Measurements from ENCODE around the gene KDELR1. TPM values are rescaled to one million over a fixed set of nuclear protein-coding genes. Genes with fewer than 3 reads are reported as not detected.
A peak's percentile ranks its signal among the peaks of the same experiment; 100 is the strongest.

The KDELR1 gene
- total RNA-seq, 1 experiment from 2014 or later, result 155 TPM

- in situ Hi-C loops (cut with HindIII; ENCODE audit: low pct_unique_long_range_greater_than_20kb, low sequenced_read_pairs), result no loop called here
- peak; percentile 93 for DNase-seq (ENCODE audit: low read depth)
Measured at GRCh38 chr19:48354332-48354992, 36.9 kb downstream of the KDELR1 start.

- in situ Hi-C loops (cut with HindIII; ENCODE audit: low pct_unique_long_range_greater_than_20kb, low sequenced_read_pairs), result no loop called here
Measured at GRCh38 chr19:48353677-48354076, 37.7 kb downstream of the KDELR1 start.

DNA sequence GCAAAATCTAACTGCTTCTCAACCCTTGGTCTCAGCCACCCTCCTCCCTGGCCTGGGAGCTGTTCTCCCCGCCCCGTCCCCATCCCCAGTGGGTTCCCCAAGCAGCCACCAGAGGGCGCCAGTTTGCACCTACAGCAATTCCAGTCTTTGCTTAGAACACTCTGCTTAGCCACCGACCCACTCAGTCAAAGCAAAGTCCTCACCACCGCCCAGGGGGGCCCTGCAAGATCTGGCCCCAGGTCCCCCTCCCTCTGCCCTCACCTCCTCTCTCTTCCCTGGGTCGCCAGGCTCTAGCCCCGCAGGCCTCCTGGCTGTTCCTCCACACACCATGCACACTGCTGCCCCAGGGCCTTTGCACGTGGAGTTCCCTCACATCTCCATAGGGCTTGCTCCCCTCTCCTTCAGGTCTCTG is 40.0 kb downstream of the KDELR1 start:
- in situ Hi-C loops (cut with HindIII; ENCODE audit: low pct_unique_long_range_greater_than_20kb, low sequenced_read_pairs), result no loop called here
- DNase-seq (ENCODE audit: low read depth), result peak; percentile 49

More at GRCh38 chr19:48353677-48354076, 37.7 kb downstream of the KDELR1 start:
- DNase-seq (ENCODE audit: low read depth), result no peak

- DNase-seq (ENCODE audit: low read depth), result no peak
- in situ Hi-C loops (cut with HindIII; ENCODE audit: low pct_unique_long_range_greater_than_20kb, low sequenced_read_pairs), result no loop called here
Measured at GRCh38 chr19:48350856-48351255, 40.5 kb downstream of the KDELR1 start.

GRCh38 chr19:48348737-48349136 is 42.6 kb downstream of the KDELR1 start:
- in situ Hi-C loops (cut with HindIII; ENCODE audit: low pct_unique_long_range_greater_than_20kb, low sequenced_read_pairs), result no loop called here
- no peak for DNase-seq (ENCODE audit: low read depth)

DNA sequence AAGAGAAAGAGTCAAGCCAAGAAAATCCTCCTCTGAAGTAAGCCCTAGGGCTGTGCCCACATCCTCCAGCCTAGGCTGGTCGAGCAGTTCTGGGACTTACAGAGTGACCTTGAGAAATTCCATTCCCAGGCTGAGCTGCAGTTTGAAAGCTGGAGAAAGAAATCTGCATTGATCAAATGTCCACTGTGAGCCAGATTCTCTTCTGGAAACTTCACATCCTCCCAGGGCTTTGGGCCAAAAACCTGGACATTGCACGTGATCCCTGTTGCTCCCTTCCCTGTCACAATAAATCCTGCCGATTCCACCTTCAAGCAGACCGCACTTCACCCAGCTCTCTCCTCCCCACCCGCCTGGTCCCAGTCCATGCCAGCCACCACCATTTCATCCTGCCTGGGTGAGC is 43.3 kb downstream of the KDELR1 start:
- in situ Hi-C loops (cut with HindIII; ENCODE audit: low pct_unique_long_range_greater_than_20kb, low sequenced_read_pairs), result no loop called here
- no peak for DNase-seq (ENCODE audit: low read depth)

DNA sequence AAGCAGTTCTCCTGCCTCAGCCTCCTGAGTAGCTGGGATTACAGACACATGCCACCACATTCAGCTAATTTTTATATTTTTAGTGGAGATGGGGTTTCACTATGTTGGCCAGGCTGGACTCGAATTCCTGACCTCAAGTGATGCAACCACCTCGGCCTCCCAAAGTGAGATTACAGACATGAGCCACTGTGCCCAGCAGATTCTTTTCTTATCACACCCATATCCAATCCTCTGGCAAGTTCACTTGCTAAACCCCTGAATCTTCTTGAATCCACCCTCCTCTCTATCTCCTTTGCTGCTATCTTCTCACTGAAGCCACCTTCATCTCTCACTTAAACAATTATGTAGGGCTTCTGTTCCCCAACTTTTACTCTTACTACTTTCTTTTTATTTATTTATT is 45.2 kb downstream of the KDELR1 start:
- in situ Hi-C loops (cut with HindIII; ENCODE audit: low pct_unique_long_range_greater_than_20kb, low sequenced_read_pairs), result no loop called here
- no peak for DNase-seq (ENCODE audit: low read depth)

GRCh38 chr19:48344892-48345291 is 46.5 kb downstream of the KDELR1 start:
- DNase-seq (ENCODE audit: low read depth), result no peak

DNA sequence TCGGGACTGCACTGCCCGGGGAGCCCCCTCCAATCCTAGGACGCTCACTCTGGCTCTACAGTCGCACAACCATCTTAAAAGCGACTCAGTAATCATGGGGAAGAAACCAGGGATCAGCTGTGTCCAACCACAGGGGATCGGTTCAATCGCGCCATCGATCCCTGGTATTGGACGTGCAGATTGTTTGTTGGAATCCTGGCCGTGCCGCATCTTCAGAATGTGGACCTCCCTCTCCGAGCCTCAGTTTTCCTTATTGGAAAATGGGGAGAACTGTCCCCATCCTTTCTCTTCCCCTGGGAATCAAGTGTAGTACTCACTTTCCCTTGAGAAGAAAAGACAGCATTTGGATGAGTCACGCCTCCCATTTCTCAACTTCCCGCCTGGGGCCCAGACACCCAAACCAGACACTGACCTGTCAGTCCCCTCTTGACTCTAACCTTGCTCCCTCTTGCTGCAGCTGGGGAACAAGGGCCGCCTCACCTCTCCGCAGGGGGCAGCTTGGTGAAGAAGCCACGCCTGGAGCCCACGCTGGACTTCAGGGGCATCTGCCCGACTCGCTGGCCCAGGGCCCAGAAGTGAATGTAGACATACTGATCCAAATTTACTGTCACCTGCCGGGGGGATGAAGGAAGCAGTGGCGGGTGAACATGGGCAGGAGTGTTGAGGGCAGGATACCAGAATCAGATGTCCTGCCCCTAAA is 48.4 kb downstream of the KDELR1 start:
- DNase-seq (ENCODE audit: low read depth), result no peak
- in situ Hi-C loops (cut with HindIII; ENCODE audit: low pct_unique_long_range_greater_than_20kb, low sequenced_read_pairs), result no loop called here

More at GRCh38 chr19:48344892-48345291, 46.5 kb downstream of the KDELR1 start:
- in situ Hi-C loops (cut with HindIII; ENCODE audit: low pct_unique_long_range_greater_than_20kb, low sequenced_read_pairs), result no loop called here

DNA sequence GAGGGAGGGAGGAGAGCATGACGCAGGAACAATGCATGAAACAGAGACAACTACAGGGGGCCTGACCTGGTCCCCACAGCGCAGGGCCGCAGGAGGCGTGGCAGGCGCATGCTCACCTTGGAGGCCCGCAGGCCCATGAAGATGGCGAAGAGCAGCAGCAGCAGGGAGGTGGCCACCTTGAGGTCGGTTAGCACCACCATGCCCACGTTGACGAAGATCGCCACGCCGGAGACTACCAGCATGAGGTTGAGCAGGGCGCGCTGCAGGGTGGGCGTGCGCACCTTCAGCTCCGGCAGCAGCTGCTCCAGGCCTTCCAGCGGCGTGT is 49.0 kb downstream of the KDELR1 start:
- in situ Hi-C loops (cut with HindIII; ENCODE audit: low pct_unique_long_range_greater_than_20kb, low sequenced_read_pairs), result no loop called here

DNA sequence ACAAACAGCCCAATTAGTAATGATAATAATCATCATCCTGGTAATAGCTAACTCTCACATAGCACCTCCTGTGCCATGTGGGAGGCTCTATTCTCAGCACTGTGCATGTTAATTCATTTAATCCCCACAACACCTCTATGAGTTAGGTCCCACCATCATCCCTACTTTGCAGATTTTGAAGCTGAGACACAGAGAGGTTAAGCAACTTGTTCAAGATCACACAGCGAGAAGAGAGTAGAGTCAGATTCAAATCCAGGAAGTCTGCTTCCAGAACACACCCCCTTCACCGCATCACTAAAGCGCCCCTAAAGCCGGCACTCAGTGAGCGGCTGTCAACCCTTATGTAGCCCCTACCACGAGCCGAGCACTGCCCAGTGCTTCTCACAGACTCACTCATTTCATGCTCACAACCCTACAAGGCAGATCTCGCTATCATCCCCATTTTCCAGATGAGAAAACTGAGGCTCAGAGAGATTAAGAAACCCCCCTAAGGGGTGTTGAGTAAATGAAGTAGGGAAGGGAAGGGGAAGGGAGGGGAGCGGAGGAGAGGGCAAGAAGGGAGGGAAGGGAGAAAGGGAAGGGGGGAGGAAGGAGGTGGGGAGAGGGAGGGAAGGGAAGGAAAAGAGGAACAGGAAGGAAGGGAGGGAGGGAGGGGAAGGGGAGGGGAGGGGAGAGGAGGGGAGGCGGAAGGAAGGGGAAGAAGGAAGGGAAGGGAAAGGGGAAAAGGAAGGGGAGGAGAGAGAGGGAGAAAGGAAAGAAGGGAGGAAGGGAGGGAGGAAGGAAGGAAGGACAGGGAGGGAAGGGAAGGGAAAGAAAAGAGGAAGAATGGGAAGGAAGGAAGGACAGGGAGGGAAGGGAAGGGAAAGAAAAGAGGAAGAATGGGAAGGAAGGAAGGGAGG is 49.6 kb downstream of the KDELR1 start:
- in situ Hi-C loops (cut with HindIII; ENCODE audit: low pct_unique_long_range_greater_than_20kb, low sequenced_read_pairs), result no loop called here

More for the DNA sequence above, 49.0 kb downstream of the KDELR1 start:
- DNase-seq (ENCODE audit: low read depth), result no peak

GRCh38 chr19:48340995-48341394 is 50.4 kb downstream of the KDELR1 start:
- in situ Hi-C loops (cut with HindIII; ENCODE audit: low pct_unique_long_range_greater_than_20kb, low sequenced_read_pairs), result no loop called here
- no peak for DNase-seq (ENCODE audit: low read depth)

More for the DNA sequence above, 49.6 kb downstream of the KDELR1 start:
- no peak for DNase-seq (ENCODE audit: low read depth)

GRCh38 chr19:48338802-48339503 is 52.4 kb downstream of the KDELR1 start:
- in situ Hi-C loops (cut with HindIII; ENCODE audit: low pct_unique_long_range_greater_than_20kb, low sequenced_read_pairs), result no loop called here
- no peak for DNase-seq (ENCODE audit: low read depth)

- in situ Hi-C loops (cut with HindIII; ENCODE audit: low pct_unique_long_range_greater_than_20kb, low sequenced_read_pairs), result no loop called here
- DNase-seq (ENCODE audit: low read depth), result no peak
Measured at GRCh38 chr19:48338253-48338755, 53.0 kb downstream of the KDELR1 start.

DNA sequence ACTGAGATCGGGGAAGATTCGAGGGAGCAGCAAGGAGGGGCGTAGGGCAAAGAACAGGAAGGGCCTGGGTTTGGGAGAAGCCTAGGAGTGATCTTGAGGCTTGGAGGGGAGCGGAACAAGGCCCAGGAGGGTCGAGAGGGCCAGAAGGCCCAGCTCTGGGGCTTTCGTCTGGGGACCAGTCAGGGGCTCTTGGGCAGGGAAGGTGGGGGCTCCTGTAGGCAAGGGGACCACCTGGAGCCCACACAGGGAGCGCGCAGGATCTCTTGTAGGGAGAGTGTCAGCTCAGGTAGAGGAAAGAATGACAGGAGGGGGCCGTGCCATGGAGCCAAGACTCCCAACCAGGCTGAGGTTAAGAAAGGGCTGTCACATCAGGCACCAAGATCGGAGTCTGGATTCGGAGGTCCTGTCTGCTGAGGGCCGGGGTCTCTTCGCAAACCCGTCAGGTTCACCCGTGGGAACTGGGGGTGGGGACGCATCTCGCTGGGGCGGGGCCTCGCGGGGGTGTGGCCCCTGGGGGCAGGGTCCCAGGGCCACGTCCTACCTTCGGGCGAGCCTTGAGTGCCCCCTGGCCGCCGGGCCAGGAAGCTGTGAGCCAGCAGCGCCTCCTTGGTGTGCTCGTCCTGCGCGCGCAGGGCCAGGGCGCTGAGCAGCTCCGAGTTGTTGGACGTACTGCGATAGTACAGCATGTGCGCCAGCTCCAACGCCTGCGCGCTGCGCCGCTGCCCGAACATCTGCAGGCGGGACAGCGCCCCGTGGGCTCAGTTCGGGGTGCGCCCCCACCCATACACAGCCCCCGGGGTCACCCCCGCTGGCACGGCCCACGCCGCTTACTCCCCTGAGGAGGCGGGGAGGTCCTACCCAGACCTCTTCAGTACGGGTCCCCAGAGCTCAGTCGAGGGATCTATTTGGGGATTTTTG is 57.6 kb downstream of the KDELR1 start:
- in situ Hi-C loops (cut with HindIII; ENCODE audit: low pct_unique_long_range_greater_than_20kb, low sequenced_read_pairs), result no loop called here
- DNase-seq (ENCODE audit: low read depth), result peak; percentile 75

- DNase-seq (ENCODE audit: low read depth), result peak; percentile 100
- in situ Hi-C loops (cut with HindIII; ENCODE audit: low pct_unique_long_range_greater_than_20kb, low sequenced_read_pairs), result no loop called here
Measured at GRCh38 chr19:48332662-48333466, 58.5 kb downstream of the KDELR1 start.

All from Caki2 (cell line).